Urothelium cell line (cell line): ENCODE measurements around the gene TUBGCP5.

Experiments used
- DNase-seq: peaks from one replicate; pipeline ENCODE4 v3.0.0; 2011; ENCODE audit warnings: low spot score, mixed read lengths
- FAIRE-seq: peaks from 2 replicates; lab custom pipeline; 2011; peaks lifted over from hg19 to GRCh38; lab: Jason Lieb, UNC

TUBGCP5 gene

GRCh38 chr15:22979238-22980188, 59.9 kb downstream of the TUBGCP5 start:
- DNase-seq: peak; percentile 75
- FAIRE-seq: no peak

GRCh38 chr15:22978691-22979237, 60.6 kb downstream of the TUBGCP5 start:
- FAIRE-seq: no peak
- DNase-seq: no peak

- FAIRE-seq (no peak), DNase-seq (no peak)
Observed at GRCh38 chr15:22974745-22975144, 64.6 kb downstream of the TUBGCP5 start.

GRCh38 chr15:22973987-22974386, 65.4 kb downstream of the TUBGCP5 start:
- FAIRE-seq (no peak), DNase-seq (no peak)

- FAIRE-seq (no peak), DNase-seq (no peak)
Observed at GRCh38 chr15:22973286-22973685, 66.1 kb downstream of the TUBGCP5 start.

- DNase-seq (no peak), FAIRE-seq (no peak)
Observed at GRCh38 chr15:22969489-22969888, 69.9 kb downstream of the TUBGCP5 start.

- no peak for FAIRE-seq
- DNase-seq: no peak
Observed at GRCh38 chr15:22968366-22968765, 71.0 kb downstream of the TUBGCP5 start.

GRCh38 chr15:22967084-22967770, 72.1 kb downstream of the TUBGCP5 start:
- DNase-seq (no peak), FAIRE-seq (no peak)

GRCh38 chr15:22966321-22967083, 72.9 kb downstream of the TUBGCP5 start:
- DNase-seq (no peak), FAIRE-seq (no peak)

GRCh38 chr15:22963641-22964040, 75.7 kb downstream of the TUBGCP5 start:
- FAIRE-seq (no peak), DNase-seq (no peak)

- DNase-seq (no peak), FAIRE-seq (no peak)
Observed at GRCh38 chr15:22962611-22963010, 76.8 kb downstream of the TUBGCP5 start.

GRCh38 chr15:22961762-22962161, 77.6 kb downstream of the TUBGCP5 start:
- DNase-seq (no peak), FAIRE-seq (no peak)

GRCh38 chr15:22960556-22960955, 78.8 kb downstream of the TUBGCP5 start:
- FAIRE-seq: no peak
- DNase-seq: no peak

GRCh38 chr15:22960126-22960525, 79.2 kb downstream of the TUBGCP5 start:
- FAIRE-seq: no peak
- DNase-seq: no peak

- no peak for FAIRE-seq
- no peak for DNase-seq
Observed at GRCh38 chr15:22959321-22960101, 79.9 kb downstream of the TUBGCP5 start.

- FAIRE-seq (no peak), DNase-seq (no peak)
Observed at GRCh38 chr15:22958487-22959280, 80.7 kb downstream of the TUBGCP5 start.

GRCh38 chr15:22956978-22957260, 82.5 kb downstream of the TUBGCP5 start:
- no peak for FAIRE-seq
- DNase-seq: no peak

- DNase-seq (no peak), FAIRE-seq (no peak)
Observed at GRCh38 chr15:22956257-22956977, 83.0 kb downstream of the TUBGCP5 start.

GRCh38 chr15:22955544-22956119, 83.7 kb downstream of the TUBGCP5 start:
- FAIRE-seq (no peak), DNase-seq (no peak)
